Caki2 (cell line): ENCODE measurements around the gene CMPK1. TPM values are rescaled to one million over a fixed set of nuclear protein-coding genes. Genes with fewer than 3 reads are reported as not detected.

Experiments
- DNase-seq: peaks from one replicate; pipeline ENCODE4 v3.0.0-alpha.2; 2015; ENCODE audit warnings: low read depth
- in situ Hi-C: cut with HindIII; loops from 2 replicates; pipeline ENCODE4 v1.10.0; 2016; ENCODE audit warnings: low sequenced_read_pairs, low pct_unique_long_range_greater_than_20kb, mixed read lengths
- total RNA-seq: library from RNA; depleted of rRNA; stranded (reverse); fragments of >200 nt; shearing (Covaris generic); gene quantifications from 2 replicates; pipeline ENCODE4 v1.2.3, GENCODE V29; 2014; ENCODE audit warnings: low replicate concordance

CMPK1 gene
- total RNA-seq, 1 experiment from 2014 or later, result 96.6 TPM

GRCh38 chr1:47385020-47385419 lies 51.4 kb downstream of the CMPK1 start:
- in situ Hi-C loops, result no loop called here

GRCh38 chr1:47386268-47386667 lies 52.7 kb downstream of the CMPK1 start:
- in situ Hi-C loops, result no loop called here
- DNase-seq, result no peak

More at GRCh38 chr1:47385020-47385419, 51.4 kb downstream of the CMPK1 start:
- DNase-seq, result no peak

GRCh38 chr1:47388030-47388890 lies 54.7 kb downstream of the CMPK1 start:
- in situ Hi-C loops, result no loop called here
- no peak for DNase-seq

- peak; percentile 52 for DNase-seq
- in situ Hi-C loops, result no loop called here
Observed at GRCh38 chr1:47388891-47389238, 55.3 kb downstream of the CMPK1 start.

GRCh38 chr1:47389731-47390130 lies 56.1 kb downstream of the CMPK1 start:
- in situ Hi-C loops, result no loop called here
- no peak for DNase-seq

GRCh38 chr1:47390843-47391242 lies 57.3 kb downstream of the CMPK1 start:
- in situ Hi-C loops, result no loop called here
- DNase-seq, result no peak

GRCh38 chr1:47393141-47393540 lies 59.6 kb downstream of the CMPK1 start:
- no peak for DNase-seq
- in situ Hi-C loops, result no loop called here

GRCh38 chr1:47395433-47395832 lies 61.8 kb downstream of the CMPK1 start:
- in situ Hi-C loops, result no loop called here
- DNase-seq, result no peak

GRCh38 chr1:47396671-47397196 lies 63.1 kb downstream of the CMPK1 start:
- DNase-seq, result no peak
- in situ Hi-C loops, result no loop called here

GRCh38 chr1:47399138-47399845 lies 65.7 kb downstream of the CMPK1 start:
- no peak for DNase-seq
- in situ Hi-C loops, result no loop called here

GRCh38 chr1:47399846-47400155 lies 66.2 kb downstream of the CMPK1 start:
- in situ Hi-C loops, result no loop called here
- no peak for DNase-seq

- no peak for DNase-seq
- in situ Hi-C loops, result no loop called here
Observed at GRCh38 chr1:47401761-47402160, 68.2 kb downstream of the CMPK1 start.

- no peak for DNase-seq
- in situ Hi-C loops, result no loop called here
Observed at GRCh38 chr1:47402591-47402990, 69.0 kb downstream of the CMPK1 start.

GRCh38 chr1:47403321-47403910 lies 69.8 kb downstream of the CMPK1 start:
- in situ Hi-C loops, result no loop called here
- DNase-seq, result no peak

GRCh38 chr1:47405697-47406096 lies 72.1 kb downstream of the CMPK1 start:
- in situ Hi-C loops, result no loop called here

GRCh38 chr1:47406966-47407365 lies 73.4 kb downstream of the CMPK1 start:
- in situ Hi-C loops, result no loop called here
- DNase-seq, result no peak

More at GRCh38 chr1:47405697-47406096, 72.1 kb downstream of the CMPK1 start:
- no peak for DNase-seq

- no peak for DNase-seq
- in situ Hi-C loops, result no loop called here
Observed at GRCh38 chr1:47407481-47407880, 73.9 kb downstream of the CMPK1 start.

- in situ Hi-C loops, result no loop called here
- DNase-seq, result no peak
Observed at GRCh38 chr1:47409311-47410067, 75.9 kb downstream of the CMPK1 start.

- in situ Hi-C loops, result no loop called here
- no peak for DNase-seq
Observed at GRCh38 chr1:47410068-47410455, 76.5 kb downstream of the CMPK1 start.
